Body of pancreas (tissue), 4 donors: ENCODE measurements around the gene GATA2. TPM values are rescaled to one million over a fixed set of nuclear protein-coding genes. Genes with fewer than 3 reads are reported as not detected.

Experiments
- ATAC-seq: fragments of 150-250 bp; one replicate; pipeline ENCODE4 v1.9.1; 2016
- DNase-seq, 4 donors: peaks; one replicate each; pipeline ENCODE4 v3.0.0-alpha.2; 2019
- H3K27ac ChIP-seq, 4 donors: fragments of 200-600 bp; sonication (generic); 1 replicate in 3 of 4; 2 replicates in 1 of 4; pipeline versions ENCODE4 v1.5.1 to v1.6.1; 2016 to 2019; ENCODE audit warnings: mild to moderate bottlenecking in 1 of 4, mixed read lengths in 1 of 4, moderate library complexity in 1 of 4
- H3K27me3 ChIP-seq, 2 donors: fragments of 200-600 bp; sonication (generic); one replicate each; pipeline ENCODE4 v1.6.0; 2016; ENCODE audit warnings: mild to moderate bottlenecking in 1 of 2
- H3K36me3 ChIP-seq, 2 donors: fragments of 200-600 bp; sonication (generic); replicated peaks in 1 of 2; 2 replicates each; pipeline ENCODE4 v1.5.1; 2016; ENCODE audit warnings: low read depth in 2 of 2; ENCODE audit not compliant: insufficient read depth in 1 of 2
- H3K4me1 ChIP-seq: fragments of 200-600 bp; sonication (generic); one replicate; pipeline ENCODE4 v1.6.0; 2016
- H3K4me3 ChIP-seq, 2 donors: fragments of 200-600 bp; sonication (generic); 1 replicate in 1 of 2; 2 replicates in 1 of 2; pipeline ENCODE4 v1.5.1; 2016 to 2019
- H3K9me3 ChIP-seq, 3 donors: fragments of 200-600 bp; sonication (generic); 1 replicate in 2 of 3; 2 replicates in 1 of 3; pipeline ENCODE4 v1.5.1; 2016
- CTCF ChIP-seq, 7 experiments: fragments of 450-650 bp in 4 of 7; fragments of 200-600 bp in 3 of 7; sonication (generic) in 3 of 7; IDR thresholded peaks; one replicate each; pipeline ENCODE4 v1.5.1; 2016 to 2019; ENCODE audit warnings: antibody characterized with exemption in 7 of 7
- POLR2A ChIP-seq, 3 donors: fragments of 450-650 bp; IDR thresholded peaks; one replicate each; pipeline ENCODE4 v1.6.1; 2016; ENCODE audit warnings: antibody characterized with exemption in 3 of 3, mild to moderate bottlenecking in 2 of 3
- WGBS, 2 donors: methylation state at CpG; one replicate each; pipeline ENCODE4 v1.1.5; 2017; 5-methylcytosine and 5-hydroxymethylcytosine counted together
- intact Hi-C: fragments of 100-400 bp; cut with DNase I; formaldehyde crosslinking; loops from one replicate; pipeline ENCODE4 v1.15.1; 2023
- total RNA-seq, 2 donors: library from RNA; depleted of rRNA; stranded (reverse); fragments of >200 nt; gene quantifications; one replicate each; pipeline ENCODE4 v1.1.0, GENCODE V29; 2016

GATA2 gene
- total RNA-seq, 2 donors from 2014 or later, result 11.7 to 12.9 TPM

- H3K36me3 ChIP-seq, result no peaks in the 10 kb centered on the region
- H3K4me1 ChIP-seq, result peaks cover 80% of the 10 kb centered on the region
- 13 to 27% methylated on average over 22 to 23 of the region's 23 CpGs for WGBS, 2 donors
- ATAC-seq (no peak), DNase-seq (peak; percentile 38 to 56 (median 47))
- H3K27me3 ChIP-seq, result peaks cover 0 to 11% of the 10 kb centered on the region in 2 donors
- H3K27ac ChIP-seq, result peak overlapping the region; percentile 70 to 97 (median 95)
- H3K4me3 ChIP-seq, result peak overlapping the region in 1 of 2 donors; percentile 32
- TF ChIP-seq POLR2A (IDR thresholded peaks at IDR 0.05) (peak in 1 of 3 donors; percentile 13), CTCF (IDR thresholded peaks at IDR 0.05) (no peak)
- intact Hi-C loops, result no loop called here
- H3K9me3 ChIP-seq, result no peaks in the 10 kb centered on the region
Observed at GRCh38 chr3:128490915-128491690, 1.9 kb downstream of the GATA2 start.

DNA sequence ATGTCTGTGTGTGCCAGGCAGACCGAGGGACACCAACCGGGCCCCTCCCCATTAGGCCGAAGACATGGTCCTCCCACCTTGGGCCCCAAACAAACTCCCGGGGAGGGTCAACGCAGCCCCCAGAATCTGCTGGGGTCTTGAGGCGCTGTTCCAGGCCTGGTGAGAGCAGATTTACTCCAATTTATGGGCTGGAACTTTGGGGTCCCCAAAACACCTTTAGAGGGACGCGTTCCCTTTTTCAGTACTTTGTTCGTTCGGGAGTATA is 2.4 kb downstream of the GATA2 start:
- intact Hi-C loops, result no loop called here
- ATAC-seq (no peak), DNase-seq (no peak)
- TF ChIP-seq CTCF (IDR thresholded peaks at IDR 0.05) (no peak), POLR2A (IDR thresholded peaks at IDR 0.05) (no peak)
- H3K27ac ChIP-seq, result peak overlapping the region; percentile 70 to 97 (median 95)
- peaks cover 83% of the 10 kb centered on the region for H3K4me1 ChIP-seq
- WGBS, 2 donors, result 3 to 8% methylated on average over 5 to 10 of the region's 10 CpGs
- peak overlapping the region in 1 of 2 donors; percentile 17 for H3K4me3 ChIP-seq
- no peaks in the 10 kb centered on the region for H3K9me3 ChIP-seq
- no peaks in the 10 kb centered on the region for H3K36me3 ChIP-seq
- peaks cover 0 to 11% of the 10 kb centered on the region in 2 donors for H3K27me3 ChIP-seq

GRCh38 chr3:128489927-128490649 is 2.9 kb downstream of the GATA2 start:
- peaks cover 0 to 11% of the 10 kb centered on the region in 2 donors for H3K27me3 ChIP-seq

DNA sequence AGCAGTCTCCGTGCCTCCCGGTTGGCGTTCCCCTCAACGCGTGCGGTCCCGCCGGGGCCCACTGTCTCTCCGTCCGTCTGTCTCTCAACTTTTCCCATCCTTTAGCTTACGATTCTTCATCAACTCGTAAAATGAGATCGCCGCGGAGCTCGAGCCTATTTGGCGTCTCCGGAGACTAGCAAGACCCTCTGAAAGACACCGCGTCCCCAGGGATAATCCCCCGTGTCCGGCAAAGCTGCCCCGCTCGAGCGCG is 3.4 kb downstream of the GATA2 start:
- H3K27ac ChIP-seq, result peak overlapping the region; percentile 70 to 97 (median 95)
- DNase-seq (no peak), ATAC-seq (no peak)
- H3K9me3 ChIP-seq, result no peaks in the 10 kb centered on the region
- H3K4me3 ChIP-seq, result peak overlapping the region; percentile 17 to 20
- intact Hi-C loops, result no loop called here
- no peak for TF ChIP-seq CTCF (IDR thresholded peaks at IDR 0.05)
- TF ChIP-seq POLR2A (IDR thresholded peaks at IDR 0.05), result no peak
- peaks cover 0 to 11% of the 10 kb centered on the region in 2 donors for H3K27me3 ChIP-seq
- peaks cover 84% of the 10 kb centered on the region for H3K4me1 ChIP-seq
- H3K36me3 ChIP-seq, result no peaks in the 10 kb centered on the region
- WGBS, 2 donors, result 0% methylated on average over 26 of the region's 26 CpGs; no CpG with 5 or more reads in 1 of the 2 donors

More at GRCh38 chr3:128489927-128490649, 2.9 kb downstream of the GATA2 start:
- 2 to 3% methylated on average over 38 to 61 of the region's 61 CpGs for WGBS, 2 donors
- H3K27ac ChIP-seq, result peak overlapping the region; percentile 70 to 97 (median 95)
- intact Hi-C loops, result no loop called here
- H3K4me1 ChIP-seq, result peaks cover 84% of the 10 kb centered on the region
- peak overlapping the region; percentile 17 to 20 for H3K4me3 ChIP-seq
- DNase-seq (peak; percentile 51 to 69 (median 58)), ATAC-seq (peak; percentile 24)
- TF ChIP-seq POLR2A (IDR thresholded peaks at IDR 0.05) (peak; percentile 39 to 78 (median 75)), CTCF (IDR thresholded peaks at IDR 0.05) (peak in 4 of 7 experiments; percentile 18 to 37 (median 27))
- no peaks in the 10 kb centered on the region for H3K9me3 ChIP-seq
- H3K36me3 ChIP-seq, result no peaks in the 10 kb centered on the region
